NCI-H2107 treated with DMSO at 0.1 percent for 48 hours (cell line): Measurements from ENCODE around the gene FIGLA.
A peak's percentile ranks its signal among the peaks of the same experiment; 100 is the strongest.

Experiments
- DNase-seq: peaks from one replicate; lab custom pipeline; 2025; ENCODE audit not compliant: unreplicated experiment; lab: John Stamatoyannopoulos, UW

FIGLA gene

GRCh38 chr2:70776266-70776665 lies 14.2 kb downstream of the FIGLA start:
- DNase-seq: no peak

DNA sequence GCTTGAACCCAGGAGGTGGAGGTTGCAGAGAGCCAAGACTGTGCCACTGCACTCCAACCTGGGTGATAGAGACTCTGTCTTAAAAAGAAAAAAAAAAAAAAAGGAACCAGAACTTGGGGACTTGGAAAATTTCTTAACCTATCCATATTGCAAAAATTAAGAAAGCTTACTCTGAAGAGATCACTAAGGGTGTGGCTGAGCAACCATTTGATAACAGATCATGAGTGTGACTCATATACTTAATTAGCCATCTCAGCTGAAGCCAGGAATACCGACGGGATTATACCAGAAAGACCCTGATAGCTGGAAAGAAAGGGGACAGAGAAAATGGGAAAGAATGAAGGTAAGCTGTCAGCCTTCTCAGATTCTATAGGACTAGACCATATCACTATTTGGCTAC lies 15.3 kb downstream of the FIGLA start:
- DNase-seq: no peak

- peak; percentile 66 for DNase-seq
Observed at GRCh38 chr2:70772486-70773155, 17.8 kb downstream of the FIGLA start.

- no peak for DNase-seq
Observed at GRCh38 chr2:70771446-70771845, 19.0 kb downstream of the FIGLA start.

GRCh38 chr2:70769450-70769849 lies 21.0 kb downstream of the FIGLA start:
- DNase-seq: no peak

GRCh38 chr2:70768590-70769085 lies 21.8 kb downstream of the FIGLA start:
- DNase-seq: no peak

DNA sequence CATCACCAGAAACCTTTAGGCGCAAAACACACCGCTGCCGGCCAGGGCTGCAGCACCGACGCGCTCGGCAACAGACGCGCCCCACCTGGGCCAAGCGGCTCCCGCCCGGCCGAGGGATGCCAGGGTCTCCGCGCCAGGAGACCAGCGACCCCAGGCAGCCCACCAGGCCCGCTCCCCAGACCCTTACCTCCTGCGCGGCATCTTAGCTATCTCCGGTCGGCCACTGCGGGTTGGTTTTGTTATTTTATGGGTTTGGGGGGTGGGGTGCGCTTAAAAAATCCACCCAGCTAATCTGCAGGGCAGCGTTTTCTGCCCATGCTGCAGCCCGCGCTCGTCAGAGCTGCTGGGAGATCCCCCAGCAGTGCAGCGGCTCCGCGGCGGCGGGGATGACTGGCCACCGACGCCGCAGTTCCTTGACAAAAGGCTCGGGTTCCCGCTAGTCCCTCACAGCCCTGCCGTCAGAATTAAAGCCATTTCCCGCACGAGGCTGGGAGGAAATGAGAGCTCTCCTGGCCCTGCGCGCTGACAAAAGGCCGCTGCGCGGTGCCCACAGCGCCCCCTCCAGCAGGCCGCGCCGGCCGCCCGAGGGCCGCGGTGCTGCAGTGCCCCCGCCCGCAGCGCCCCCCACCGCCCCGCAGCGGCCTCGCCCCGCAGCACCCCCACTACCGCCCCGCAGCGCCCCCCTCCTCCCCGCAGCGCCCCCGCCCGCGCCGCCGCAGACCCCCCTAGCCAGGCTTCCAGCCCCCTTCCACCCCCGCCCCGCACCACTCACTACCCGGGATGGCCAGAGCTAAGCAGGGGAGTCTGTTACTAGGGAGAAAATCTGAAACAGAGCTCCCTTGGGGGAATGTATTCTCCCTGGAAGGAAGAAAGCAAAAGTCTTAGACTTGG lies 22.5 kb downstream of the FIGLA start, which contains the start of gene ADD2:
Gene ADD2 (minus strand): TSS at position 502 of the 891 bp plus-strand sequence. CDS start 61,792 bp downstream, outside the sequence.
- peak; percentile 22 for DNase-seq

DNA sequence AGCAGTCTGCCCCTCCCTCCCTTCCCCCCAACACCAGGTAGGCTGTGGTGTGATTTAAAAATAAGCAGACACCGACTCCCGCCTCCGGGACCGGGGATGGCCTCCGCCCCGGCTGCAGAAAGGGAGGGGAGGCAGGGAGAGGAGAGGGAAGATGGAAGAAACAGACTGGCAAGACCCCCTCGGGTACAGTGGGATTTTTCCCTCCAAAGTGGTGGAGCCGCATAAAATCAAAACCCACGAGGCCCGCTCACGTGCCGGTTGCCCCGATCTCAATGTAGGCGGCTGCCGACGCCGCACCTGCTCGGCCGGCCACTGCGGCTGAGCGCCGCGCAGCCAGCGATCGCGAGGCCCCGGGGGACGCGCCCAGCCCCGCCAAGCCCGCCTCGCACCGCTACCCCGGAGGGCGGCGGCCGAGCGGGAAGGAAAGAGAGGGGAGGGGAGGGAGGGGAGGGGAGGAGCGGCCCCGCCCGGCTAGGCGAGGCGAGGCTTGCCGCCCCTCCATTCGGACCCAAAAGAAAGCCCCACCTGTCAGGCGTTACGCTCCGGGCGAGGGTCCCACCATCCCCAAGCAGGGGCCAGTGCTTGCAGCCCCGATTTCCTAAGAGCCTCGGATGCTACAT lies 23.3 kb downstream of the FIGLA start:
- DNase-seq: no peak

GRCh38 chr2:70766357-70767078 lies 23.9 kb downstream of the FIGLA start:
- DNase-seq: peak; percentile 10

- no peak for DNase-seq
Observed at GRCh38 chr2:70765507-70765906, 24.9 kb downstream of the FIGLA start.

DNA sequence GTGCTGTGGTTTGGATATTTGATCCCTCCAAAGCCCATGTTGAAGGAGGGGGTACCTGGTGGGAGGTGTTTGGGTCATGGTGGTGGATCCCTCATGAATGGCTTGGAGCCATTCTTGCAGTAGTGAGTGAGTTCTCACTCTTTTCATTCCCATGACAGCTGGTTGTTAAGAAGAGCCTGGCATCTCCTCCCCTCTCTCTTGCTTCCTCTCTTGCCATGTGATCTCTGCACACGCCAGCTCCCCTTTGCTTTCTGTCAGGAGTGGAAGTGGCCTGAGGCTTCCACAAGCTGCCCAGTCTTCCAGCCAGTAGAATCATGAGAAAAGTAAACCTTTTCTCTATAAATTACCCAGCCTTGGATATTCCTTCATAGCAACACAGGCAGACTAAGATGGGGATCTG lies 31.0 kb downstream of the FIGLA start:
- DNase-seq: no peak

GRCh38 chr2:70757966-70758365 lies 32.5 kb downstream of the FIGLA start:
- DNase-seq: no peak

GRCh38 chr2:70757360-70757759 lies 33.1 kb downstream of the FIGLA start:
- no peak for DNase-seq

DNA sequence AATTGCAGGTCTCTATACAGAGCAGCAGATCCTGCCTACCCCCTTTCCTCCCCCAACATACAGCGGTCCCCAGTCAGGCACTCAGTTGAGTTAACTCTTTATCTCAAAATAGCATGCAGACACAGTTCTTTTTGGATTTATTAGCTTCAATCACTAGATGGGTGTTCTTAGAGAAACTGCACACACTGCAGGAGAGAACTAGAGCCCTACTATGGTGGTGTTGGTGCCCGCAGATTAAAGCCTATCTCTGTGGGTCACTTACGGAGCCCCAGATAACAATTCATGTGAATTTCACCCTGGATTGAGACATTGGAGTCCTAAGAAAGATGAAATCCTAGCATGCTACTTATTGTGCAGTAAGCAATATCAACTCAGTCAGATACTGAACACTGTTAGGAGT lies 34.3 kb downstream of the FIGLA start:
- DNase-seq: no peak

GRCh38 chr2:70753902-70754301 lies 36.5 kb downstream of the FIGLA start:
- DNase-seq: no peak

DNA sequence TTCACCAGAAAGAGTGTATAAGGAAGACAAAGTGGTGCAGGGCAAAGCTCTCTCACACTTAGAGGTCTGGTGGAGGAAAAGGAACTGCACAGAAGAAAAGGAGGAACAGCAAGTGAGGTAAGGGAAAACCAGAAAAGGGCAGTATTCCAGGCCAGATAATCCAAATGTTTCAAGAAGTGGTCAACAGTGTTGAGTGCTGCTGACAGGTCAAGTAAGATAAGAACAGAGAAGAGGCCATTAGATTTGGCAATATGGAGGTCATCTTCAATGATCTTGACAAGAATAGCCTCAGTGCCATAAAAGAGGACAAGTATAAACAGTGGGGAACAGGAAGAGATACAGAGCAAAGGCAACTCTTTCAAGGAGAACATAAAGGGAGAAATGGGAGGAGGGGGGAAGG lies 37.4 kb downstream of the FIGLA start:
- no peak for DNase-seq

- no peak for DNase-seq
Observed at GRCh38 chr2:70752396-70752795, 38.0 kb downstream of the FIGLA start.

GRCh38 chr2:70751881-70752280 lies 38.6 kb downstream of the FIGLA start:
- no peak for DNase-seq

DNA sequence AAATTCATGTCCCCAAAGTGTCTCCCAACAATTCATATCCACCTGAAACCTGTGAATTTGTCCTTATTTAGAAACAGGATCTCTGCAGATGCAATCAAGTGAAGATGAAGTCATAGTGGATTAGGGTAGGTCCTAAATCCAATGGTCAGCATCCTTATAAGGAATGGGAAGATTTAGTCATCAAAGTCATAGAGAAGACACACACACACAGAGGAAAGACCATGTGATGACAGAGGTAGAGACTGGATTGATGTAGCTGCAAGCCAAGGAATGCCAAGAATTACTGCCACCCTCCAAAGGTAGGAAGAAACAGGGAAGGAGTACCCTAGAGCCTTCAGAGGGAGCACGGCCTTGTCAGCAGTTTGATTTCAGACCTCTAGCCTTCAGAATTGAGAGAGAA lies 40.1 kb downstream of the FIGLA start:
- DNase-seq: no peak

DNA sequence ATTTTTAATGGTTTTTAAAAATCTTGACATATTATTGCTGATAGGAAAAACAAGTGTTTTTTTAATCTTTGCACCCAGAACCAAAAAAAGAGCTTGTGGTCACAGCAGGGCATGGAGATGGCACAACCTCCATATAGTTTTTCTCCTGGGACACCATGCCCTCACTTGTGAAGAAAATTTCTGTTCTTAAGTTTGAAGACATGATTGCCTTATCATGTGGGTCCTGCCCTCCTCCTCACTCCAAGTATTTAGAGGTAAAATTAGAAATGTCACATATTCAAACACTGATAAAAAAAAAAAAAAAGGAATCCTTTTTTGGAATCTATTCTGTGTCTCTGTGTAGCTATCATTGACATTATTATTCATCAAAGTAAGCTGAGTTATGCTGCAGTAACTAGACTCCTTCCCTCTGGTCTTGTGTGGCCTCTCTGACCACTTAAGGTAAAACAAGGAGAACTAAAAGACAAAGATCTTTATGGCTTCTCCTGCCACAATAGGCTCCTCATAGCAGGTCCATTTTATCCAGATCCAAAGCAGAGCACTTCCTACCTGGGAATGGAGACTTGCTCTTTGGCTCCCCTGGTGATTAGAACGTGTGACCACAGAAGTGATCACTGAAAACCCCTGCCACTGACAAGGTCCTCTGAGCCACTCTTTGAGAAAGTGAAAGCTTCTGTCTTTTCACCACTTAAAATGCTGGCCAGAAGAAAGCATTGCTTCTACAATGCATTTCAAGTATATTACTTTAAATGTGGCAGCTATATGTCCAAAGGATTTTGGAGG lies 42.2 kb downstream of the FIGLA start:
- DNase-seq: no peak
